AG09319 (cell line): Measurements from ENCODE around the gene SCAMP4.
A peak's percentile ranks its signal among the peaks of the same experiment; 100 is the strongest.

Source experiments
- DNase-seq: peaks from one replicate; pipeline ENCODE4 v3.0.0-alpha.2; 2010; ENCODE audit warnings: low read depth; ENCODE audit errors: extremely low read depth
- TF ChIP-seq, protein P1 (sequence below): IDR thresholded peaks from 2 replicates; pipeline ENCODE4 v1.5.1; 2011; ENCODE audit warnings: low read depth, mild to moderate bottlenecking, inconsistent platforms, low read length, moderate library complexity

SCAMP4 gene

DNA sequence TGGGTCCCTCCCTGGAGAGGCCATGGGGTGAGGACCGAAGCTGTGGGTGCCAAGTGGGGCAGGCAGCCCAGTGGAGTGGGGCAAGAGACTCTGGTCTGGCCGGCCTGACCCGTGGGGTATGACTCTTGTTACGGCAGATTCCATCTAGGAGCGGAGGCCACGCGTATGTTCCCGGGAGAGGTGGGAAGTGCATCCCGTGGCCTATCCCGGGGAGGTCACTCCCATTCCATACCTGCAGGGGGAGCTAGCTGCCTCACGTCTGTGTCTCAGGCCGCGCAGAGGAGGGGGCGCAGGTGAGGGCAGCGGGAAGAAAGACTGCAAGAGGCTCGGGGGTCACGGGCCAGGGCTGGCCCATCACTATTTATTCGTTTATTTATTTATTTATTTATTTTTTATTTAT, 40.7 kb downstream of the SCAMP4 start:
- TF ChIP-seq, protein P1, sequence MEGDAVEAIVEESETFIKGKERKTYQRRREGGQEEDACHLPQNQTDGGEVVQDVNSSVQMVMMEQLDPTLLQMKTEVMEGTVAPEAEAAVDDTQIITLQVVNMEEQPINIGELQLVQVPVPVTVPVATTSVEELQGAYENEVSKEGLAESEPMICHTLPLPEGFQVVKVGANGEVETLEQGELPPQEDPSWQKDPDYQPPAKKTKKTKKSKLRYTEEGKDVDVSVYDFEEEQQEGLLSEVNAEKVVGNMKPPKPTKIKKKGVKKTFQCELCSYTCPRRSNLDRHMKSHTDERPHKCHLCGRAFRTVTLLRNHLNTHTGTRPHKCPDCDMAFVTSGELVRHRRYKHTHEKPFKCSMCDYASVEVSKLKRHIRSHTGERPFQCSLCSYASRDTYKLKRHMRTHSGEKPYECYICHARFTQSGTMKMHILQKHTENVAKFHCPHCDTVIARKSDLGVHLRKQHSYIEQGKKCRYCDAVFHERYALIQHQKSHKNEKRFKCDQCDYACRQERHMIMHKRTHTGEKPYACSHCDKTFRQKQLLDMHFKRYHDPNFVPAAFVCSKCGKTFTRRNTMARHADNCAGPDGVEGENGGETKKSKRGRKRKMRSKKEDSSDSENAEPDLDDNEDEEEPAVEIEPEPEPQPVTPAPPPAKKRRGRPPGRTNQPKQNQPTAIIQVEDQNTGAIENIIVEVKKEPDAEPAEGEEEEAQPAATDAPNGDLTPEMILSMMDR: peak; percentile 58
- no peak for DNase-seq

DNA sequence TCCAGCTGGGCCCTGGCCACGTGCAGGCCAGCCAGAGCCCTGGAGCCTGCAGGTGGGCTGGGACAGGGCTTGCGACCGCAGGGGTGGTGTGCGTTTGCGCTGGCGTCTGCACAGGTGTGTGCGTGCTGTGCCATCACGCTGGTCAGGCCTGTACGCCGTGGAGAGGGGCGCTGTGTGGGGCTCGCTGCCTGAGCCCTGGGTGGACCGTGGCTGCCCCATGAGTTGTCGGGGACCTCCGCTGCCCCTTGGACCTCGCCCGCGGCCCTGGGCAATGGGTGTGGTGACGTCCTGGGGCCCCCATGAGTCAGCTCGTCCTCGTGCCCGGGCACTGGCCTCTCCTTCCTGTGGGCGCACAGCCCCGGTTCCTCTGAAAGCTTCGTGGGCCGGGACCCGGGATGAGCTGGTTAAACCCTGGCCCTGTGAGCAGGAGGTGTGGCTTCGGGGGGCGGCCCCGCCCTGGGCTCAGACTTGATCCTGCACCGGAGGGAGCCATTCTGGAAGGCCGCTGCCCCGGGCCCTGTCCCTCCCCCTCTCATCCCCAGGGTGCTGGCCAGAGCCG, 42.5 kb downstream of the SCAMP4 start:
- DNase-seq: no peak
- TF ChIP-seq, protein P1: no peak

DNA sequence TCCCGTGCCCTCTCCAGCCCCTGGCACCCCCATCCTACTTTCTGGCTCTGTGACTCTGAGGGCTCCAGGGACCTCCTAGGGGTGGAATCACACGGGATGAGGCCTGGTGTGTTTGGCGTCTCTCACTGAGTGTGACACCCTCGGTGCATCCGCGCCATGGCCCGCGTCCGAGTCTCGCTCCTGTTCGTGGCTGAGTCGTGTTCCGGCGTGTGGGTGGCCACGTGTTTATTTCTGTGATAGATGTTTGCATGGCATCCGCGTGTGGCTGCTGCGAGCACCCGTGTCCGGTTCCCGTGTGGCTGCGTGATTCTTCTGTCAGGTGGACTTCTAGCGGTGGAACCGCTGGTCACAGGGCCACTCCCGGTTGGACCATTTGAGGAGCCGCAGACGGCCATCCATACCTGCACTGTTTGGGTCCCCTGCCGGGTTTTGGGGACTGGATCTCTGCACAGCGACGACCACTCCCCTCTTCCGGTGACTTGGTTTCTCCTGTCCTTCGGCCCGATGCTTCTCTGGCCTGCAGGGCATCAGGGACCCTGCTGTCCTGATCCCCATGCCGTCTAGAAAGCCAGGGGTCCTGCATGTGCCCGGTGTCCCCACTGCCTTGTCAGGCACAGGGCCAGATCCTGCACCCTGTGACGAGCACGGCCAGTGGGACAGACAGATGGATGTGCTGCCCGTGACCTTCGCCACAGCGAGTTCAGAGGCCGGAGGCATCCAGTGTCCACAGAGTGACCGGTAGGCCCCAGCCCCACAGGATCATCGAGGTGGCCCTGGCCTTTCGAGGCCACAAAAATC, 44.3 kb downstream of the SCAMP4 start:
- TF ChIP-seq, protein P1: no peak
- DNase-seq: no peak

DNA sequence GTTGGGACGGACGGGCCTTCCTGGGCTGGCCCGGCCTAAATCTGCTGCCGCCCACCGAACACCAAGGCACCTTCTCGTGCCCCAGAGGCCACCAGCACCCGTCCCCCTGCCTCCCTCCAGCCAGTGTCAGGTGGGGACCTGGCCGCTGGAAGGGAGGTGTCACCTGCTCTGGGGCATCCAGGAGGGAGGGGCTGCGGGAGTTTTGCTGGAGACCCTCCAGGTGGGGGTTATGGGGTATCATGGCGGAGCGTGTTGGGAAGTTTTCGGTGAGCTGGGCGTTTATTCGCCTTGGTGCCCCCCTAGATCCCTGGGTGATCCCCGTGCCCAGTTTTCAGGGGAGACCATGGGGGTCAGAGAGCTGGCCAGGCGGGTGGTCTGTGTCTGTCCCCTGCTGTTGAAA, 45.4 kb downstream of the SCAMP4 start:
- no peak for DNase-seq
- TF ChIP-seq, protein P1: no peak

DNA sequence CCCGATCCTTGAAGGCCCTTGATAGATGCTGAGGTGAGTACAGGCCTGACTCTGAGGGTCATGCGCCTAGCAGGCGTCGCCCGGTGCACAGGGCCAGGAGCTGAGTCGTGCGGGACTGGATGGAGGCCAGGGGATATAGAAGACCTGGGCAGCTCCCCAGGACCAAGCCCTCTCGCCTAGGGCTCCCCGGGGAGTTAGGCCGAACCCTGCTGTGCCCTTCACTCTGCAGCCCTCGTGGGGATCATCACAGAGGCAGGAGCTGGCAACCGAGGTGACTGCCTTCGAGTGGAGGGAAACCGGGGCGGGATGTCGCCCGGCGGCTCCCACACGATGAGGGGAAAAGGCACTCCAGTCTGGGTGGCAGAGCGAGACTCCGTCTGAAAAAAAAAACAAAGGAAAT, 47.4 kb downstream of the SCAMP4 start:
- TF ChIP-seq, protein P1: no peak
- DNase-seq: no peak

DNA sequence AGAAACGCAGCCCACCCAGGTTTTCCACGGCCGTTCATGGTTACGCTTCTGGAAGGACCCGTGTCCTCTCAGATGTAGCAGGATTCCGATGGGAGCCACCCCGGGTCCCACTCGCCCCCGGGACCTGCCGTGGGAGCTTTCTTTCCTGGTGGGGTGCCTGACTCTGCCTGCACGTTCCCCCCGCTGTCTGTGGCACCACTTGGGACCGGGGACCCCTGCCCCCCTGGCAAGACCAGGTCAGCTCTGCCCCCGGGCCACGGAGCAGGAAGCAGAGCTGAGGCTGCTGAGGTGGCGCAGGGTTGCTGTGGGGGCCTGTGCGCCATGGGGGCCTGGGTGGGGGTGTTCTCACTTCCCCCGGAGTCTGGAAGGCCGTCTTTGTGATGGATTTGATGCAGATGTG, 47.8 kb downstream of the SCAMP4 start:
- no peak for DNase-seq
- TF ChIP-seq, protein P1: no peak

DNA sequence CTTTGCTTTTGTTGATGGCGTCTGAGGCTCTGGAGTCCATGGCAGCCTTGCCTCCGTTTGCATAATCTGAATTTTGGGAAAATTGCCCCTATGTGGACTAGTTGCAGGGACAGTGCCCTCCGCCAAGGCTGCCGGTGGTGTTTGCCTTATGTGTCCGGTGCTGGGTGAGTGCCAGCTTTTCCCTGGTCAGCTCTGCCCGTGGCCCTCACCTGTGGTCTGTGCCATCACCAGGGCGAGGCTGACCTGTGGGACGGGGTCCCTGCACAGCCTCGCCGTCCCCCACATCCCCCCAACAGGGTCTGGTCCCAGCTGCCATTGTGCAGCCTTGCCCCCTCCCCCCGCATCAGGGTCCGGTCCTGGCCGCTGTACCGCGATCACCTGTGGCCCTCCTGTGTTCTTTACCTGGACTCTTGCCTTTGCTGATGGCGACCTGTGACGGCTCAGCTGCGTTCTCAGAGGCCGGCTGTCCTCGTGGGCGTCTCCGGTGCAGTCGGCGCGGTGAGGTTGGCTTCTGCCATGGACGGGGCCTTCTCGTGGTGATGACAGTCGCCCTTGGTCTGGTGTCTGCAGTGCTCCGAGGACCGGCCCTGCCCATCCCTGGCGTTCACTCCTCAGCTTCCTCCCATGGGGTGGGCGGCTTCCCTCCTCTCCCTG, 48.4 kb downstream of the SCAMP4 start:
- TF ChIP-seq, protein P1: no peak
- no peak for DNase-seq
